Mononuclear cell (primary cell): ENCODE data around the gene HGD. TPM values are rescaled to one million over a fixed set of nuclear protein-coding genes. Genes with fewer than 3 reads are reported as not detected.
"Not testable (repeated sequence)": the region's sequence is repeated elsewhere in the genome, so short reads cannot be mapped to it uniquely, and the experiment has no call there.

Experiments used
- H3K27me3 ChIP-seq: 2 replicates; pipeline ENCODE4 v1.6.0; 2011; ENCODE audit warnings: low read length, control low read depth; ENCODE audit not compliant: insufficient read depth
- H3K4me1 ChIP-seq: 2 replicates; pipeline ENCODE4 v1.5.1; 2011; ENCODE audit warnings: mild to moderate bottlenecking, low read length, control low read depth; ENCODE audit not compliant: insufficient read depth
- H3K4me3 ChIP-seq: 2 replicates; pipeline ENCODE4 v1.5.1; 2011; ENCODE audit warnings: mild to moderate bottlenecking, low read length, moderate library complexity
- H3K9me3 ChIP-seq: 2 replicates; pipeline ENCODE4 v1.5.1; 2011; ENCODE audit warnings: low read depth, mild to moderate bottlenecking, control low read depth, low read length
- total RNA-seq: library from RNA; depleted of rRNA; stranded (reverse); fragments of >200 nt; gene quantifications from one replicate; pipeline ENCODE4 v1.2.3, GENCODE V29; 2012

HGD gene
- total RNA-seq, 1 donor: 6.7 TPM

DNA sequence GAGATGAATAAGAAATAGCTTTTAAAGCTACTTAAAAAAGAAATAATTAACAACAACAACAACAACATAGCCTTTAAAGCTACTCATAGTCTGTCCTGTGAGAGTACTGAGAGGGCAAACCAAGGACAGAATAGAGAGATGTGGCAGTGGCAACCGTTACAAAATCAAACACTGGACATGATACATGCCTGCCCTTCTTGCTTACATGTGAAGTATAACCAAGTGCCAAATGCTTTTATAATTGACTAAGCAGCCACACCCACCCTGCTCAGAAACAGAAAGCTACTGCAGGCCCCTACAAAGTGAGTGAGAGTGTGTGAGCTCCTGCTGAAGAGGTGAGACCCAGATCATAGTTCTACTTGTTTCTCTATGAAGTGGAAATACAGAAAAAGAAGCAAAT, 47.5 kb downstream of the HGD start:
- Histone ChIP-seq H3K9me3 (no peaks in the 10 kb centered on the region), H3K4me3 (no peak overlapping the region), H3K4me1 (no peaks in the 10 kb centered on the region), H3K27me3 (no peaks in the 10 kb centered on the region)

DNA sequence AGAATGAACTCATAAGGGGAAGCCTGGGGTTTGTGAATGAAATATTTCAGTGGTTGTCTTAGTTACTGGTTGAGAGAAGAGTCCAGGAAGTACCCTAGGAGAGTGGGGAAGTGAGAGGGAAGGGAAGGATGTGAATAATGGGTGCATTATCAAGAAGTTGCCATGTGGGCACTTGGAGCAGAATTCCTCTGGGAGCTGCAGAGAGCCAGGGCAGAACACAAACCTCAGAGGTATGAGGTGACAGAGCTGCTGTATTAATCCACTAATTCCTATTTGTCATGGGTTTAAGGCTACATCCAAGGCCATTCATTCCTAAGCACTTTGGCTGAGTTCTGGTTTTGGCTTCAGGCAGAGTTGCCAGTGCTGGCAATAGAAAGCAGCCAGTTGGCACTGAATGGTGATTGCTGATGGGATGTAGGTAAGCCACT, 56.9 kb downstream of the HGD start:
- no peaks in the 10 kb centered on the region for H3K27me3 ChIP-seq
- no peak overlapping the region for H3K4me3 ChIP-seq
- no peaks in the 10 kb centered on the region for H3K4me1 ChIP-seq
- peaks cover 10% of the 10 kb centered on the region for H3K9me3 ChIP-seq

DNA sequence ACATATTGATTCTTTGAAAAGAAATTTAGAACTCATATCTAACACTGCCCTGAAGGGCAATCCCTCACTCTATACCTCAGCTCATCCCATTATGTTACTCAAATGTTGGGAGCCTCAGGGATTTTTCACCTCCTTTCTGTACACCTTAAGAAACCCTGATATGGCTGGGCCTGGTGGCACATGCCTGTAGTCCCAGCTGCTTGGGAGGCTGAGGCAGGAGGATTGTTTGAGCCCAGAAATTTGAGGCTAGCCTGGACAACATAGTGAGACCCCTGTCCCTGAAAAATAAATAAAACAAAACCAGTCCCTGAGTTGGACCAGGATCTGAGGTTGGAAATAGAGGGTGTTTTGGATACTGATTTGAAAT, 58.3 kb downstream of the HGD start:
- Histone ChIP-seq H3K4me3 (no peak overlapping the region), H3K4me1 (no peaks in the 10 kb centered on the region), H3K9me3 (peaks cover 10% of the 10 kb centered on the region), H3K27me3 (no peaks in the 10 kb centered on the region)

DNA sequence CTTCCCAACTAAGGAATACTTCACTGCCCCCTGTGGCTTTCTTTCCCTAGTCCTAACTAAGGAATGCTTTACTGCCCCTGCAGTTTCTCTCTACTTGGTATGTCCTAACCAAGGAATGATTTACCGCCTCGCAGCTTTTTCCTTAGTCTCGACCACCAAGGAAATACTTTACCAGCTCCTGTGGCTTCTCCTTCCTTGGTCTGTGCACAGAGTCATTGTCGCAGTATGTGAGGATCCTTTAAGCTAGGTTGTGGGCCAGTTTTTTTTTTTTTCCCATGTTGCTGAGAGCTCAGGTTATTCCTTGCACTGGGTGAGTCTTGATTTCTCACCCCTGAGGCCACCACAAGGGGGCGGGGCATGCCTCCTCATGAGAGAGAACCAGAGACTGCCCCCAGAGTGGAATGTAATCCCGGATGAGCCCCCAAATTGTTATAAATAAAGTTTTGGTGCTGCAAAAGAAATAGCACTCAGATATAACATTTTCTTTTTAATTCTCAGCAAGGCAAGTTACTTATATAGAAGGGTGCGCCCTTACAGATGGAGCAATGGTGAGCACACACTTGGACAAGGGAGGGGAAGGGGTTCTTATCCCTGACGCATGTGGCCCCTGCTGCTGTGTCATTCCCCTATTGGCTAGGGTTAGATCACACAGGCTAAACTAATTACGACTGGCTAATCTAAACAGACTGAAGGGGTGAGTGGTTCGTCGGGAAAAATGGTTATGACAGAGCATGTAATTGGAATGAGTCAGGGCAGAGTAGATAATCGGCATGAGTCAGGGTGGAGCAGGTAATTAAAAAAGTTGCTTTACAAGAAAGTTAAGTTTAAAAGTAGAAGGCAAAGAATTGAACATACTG, 58.9 kb downstream of the HGD start:
- no peaks in the 10 kb centered on the region for H3K27me3 ChIP-seq
- H3K9me3 ChIP-seq: peaks cover 10% of the 10 kb centered on the region
- no peaks in the 10 kb centered on the region for H3K4me1 ChIP-seq
- H3K4me3 ChIP-seq: no peak overlapping the region

DNA sequence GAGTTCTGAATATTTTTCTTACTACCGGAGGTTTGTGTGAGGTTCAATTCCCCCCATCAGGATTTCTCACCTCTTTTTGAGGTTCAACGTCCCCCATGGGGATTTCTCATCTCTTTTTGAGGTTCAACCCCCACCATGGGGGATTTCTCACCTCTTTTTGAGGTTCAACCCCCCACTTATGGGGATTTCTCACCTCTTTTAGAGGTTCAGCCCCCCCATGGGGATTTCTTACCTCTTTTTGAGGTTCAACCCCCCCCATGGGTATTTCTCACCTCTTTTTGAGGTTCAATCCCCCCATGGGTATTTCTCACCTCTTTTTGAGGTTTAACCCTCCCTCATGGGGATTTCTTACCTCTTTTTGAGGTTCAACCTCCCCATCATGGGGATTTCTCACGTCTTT, 59.6 kb downstream of the HGD start:
- Histone ChIP-seq H3K9me3 (peaks cover 10% of the 10 kb centered on the region), H3K4me1 (no peaks in the 10 kb centered on the region), H3K27me3 (no peaks in the 10 kb centered on the region), H3K4me3 (no peak overlapping the region)

DNA sequence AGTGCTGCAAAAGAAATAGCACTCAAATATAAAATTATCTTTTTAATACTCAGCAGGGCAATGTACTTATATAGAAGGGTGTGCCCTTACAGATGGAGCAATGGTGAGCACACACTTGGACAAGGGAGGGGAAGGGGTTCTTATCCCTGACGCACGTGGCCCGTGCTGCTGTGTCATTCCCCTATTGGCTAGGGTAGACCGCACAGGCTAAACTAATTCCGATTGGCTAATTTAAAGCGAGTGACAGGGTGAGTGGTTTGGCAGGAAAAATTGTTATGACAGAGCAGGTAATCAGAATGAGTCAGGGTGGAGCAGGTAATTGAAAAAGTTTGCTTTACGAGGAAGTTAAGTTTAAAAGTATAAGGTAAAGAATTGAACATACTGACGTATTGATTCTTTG, 65.3 kb downstream of the HGD start:
- H3K27me3 ChIP-seq, H3K4me3 ChIP-seq, H3K9me3 ChIP-seq, H3K4me1 ChIP-seq: not testable (repeated sequence)

DNA sequence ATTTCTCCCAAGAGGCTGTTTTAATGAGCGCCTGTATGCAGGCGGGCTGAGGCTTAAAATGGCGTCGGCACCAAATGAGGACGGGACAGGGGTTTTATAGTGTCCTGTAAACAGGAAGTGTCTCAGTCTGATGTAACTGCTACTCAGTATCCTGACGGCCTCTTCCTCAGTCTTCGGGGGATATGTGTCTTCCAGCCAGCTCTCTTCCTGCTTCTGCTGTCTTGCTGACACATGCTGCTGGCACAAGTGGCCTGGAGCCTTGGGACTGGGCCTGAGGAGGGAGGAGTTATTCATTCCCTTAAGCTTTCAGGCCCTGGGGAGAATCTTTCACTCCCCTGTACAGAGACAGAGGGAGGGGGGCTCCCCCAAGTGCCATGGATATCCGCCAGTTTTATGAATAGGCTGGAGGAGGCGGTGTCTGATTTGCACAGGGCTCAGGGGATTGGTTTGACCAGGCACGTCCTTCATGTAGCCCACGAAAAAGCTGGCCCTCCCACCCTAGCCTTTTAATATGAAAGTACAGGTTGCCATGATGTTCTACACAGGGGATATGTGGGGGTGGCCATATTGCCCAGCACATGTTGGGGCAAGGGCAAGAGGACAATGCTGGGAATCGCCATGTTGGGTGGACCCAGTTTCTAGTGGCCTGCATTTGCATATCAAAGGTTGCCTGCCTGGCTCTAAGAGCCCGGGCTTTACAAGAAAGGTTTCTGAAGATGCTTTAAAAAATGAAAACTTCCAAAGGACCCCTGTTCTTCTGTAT, 66.0 kb downstream of the HGD start:
- no peaks in the 10 kb centered on the region for H3K9me3 ChIP-seq
- H3K4me3 ChIP-seq: no peak overlapping the region
- no peaks in the 10 kb centered on the region for H3K4me1 ChIP-seq
- H3K27me3 ChIP-seq: no peaks in the 10 kb centered on the region

DNA sequence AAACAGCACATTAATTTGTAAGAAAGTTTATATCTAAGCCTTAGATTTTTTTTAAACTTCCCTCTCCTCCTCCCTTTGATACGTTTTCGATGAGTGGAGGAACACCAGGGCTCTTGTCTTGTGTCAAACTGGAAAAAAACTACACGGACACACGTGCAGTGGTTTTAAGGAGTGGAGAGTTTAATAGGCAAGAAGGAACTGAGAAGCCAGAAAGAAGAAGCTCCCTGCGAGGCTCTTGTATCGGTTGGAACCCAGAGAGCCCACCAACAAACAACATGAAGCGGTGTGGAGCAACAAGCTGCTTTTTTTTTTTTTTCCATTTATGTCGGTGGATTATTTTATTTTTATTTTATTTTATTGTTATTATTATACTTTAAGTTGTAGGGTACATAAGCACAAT, 67.3 kb downstream of the HGD start:
- no peak overlapping the region for H3K4me3 ChIP-seq
- no peaks in the 10 kb centered on the region for H3K4me1 ChIP-seq
- no peaks in the 10 kb centered on the region for H3K9me3 ChIP-seq
- no peaks in the 10 kb centered on the region for H3K27me3 ChIP-seq

DNA sequence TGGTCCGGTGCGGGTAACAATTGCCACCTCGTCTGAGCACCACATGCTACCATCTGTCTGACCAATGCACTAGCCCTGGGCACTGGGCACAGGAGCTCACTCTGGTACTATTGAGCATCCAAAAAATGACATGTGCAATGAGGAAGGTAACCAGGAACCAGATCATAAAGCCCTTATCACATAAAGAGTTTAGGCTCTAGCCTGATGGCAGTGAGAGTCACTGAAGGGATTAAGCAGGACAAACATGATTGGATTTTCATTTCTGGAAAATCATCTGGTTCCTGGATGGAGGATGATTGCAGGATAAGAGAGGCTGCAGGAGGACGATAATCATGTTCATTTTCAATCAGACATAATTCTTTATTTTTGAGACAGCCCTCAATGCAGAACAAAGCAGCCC, 73.5 kb downstream of the HGD start:
- no peaks in the 10 kb centered on the region for H3K27me3 ChIP-seq
- H3K4me3 ChIP-seq: no peak overlapping the region
- no peaks in the 10 kb centered on the region for H3K9me3 ChIP-seq
- H3K4me1 ChIP-seq: no peaks in the 10 kb centered on the region

DNA sequence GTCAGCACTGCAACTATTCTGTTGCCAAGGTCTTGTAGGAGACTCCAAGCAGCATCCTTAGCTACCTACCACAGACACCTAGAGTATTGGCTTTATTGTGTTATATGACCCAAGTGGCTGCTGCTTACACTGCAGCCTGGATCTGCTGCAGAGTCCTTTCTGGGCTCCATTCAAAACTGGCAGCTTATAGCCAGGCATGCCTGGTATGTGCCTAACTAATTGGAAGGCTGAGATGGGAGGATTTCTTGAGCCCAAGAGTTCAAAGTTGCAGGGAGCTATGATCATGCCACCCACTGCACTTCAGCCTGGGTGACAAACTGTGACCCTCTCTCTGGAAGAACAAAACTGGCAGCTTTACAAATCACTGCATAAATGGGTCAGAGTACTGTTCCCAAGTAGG, 77.3 kb downstream of the HGD start:
- H3K27me3 ChIP-seq: no peaks in the 10 kb centered on the region
- no peak overlapping the region for H3K4me3 ChIP-seq
- H3K4me1 ChIP-seq: no peaks in the 10 kb centered on the region
- H3K9me3 ChIP-seq: no peaks in the 10 kb centered on the region

DNA sequence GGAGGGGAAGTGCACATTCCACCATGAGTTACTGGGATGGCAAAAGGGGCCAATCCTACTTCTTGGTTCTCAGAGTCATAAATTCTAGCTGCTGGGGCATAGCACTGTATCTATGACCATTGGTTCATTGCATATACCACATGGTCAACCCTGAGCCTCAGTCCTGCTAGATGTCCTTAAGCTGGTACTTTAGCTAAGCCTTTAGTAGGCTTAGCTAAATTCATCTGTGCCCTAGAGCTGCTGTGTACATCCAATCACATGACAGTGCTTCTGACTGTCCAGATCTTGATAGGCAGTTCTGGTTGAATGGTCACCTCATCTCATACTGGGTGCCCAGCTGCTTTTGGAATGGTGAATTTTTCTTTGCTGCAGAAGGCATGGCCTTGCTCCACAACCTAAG, 77.7 kb downstream of the HGD start:
- Histone ChIP-seq H3K9me3 (no peaks in the 10 kb centered on the region), H3K27me3 (no peaks in the 10 kb centered on the region), H3K4me3 (no peak overlapping the region), H3K4me1 (peaks cover 3% of the 10 kb centered on the region)

DNA sequence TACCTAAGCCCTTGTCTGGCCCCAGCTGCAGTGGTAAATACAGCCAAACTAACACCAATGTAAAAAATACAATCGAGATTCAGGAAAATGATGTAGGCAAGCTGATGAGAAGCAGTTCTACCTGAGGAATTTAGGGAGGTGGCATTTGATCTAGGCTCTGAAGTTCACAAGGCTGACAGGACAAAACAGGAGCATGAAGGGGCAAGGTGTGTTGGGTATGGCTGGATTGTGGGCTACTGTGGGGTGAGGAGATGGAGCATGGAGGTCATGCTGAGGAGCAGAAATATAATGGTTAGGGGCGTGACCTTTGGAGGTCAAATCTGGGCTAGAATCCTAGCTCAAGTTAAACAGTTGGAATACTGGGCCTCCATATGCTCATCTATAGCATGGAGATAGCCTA, 79.4 kb downstream of the HGD start:
- Histone ChIP-seq H3K4me1 (peaks cover 17% of the 10 kb centered on the region), H3K4me3 (no peak overlapping the region), H3K27me3 (no peaks in the 10 kb centered on the region), H3K9me3 (no peaks in the 10 kb centered on the region)

DNA sequence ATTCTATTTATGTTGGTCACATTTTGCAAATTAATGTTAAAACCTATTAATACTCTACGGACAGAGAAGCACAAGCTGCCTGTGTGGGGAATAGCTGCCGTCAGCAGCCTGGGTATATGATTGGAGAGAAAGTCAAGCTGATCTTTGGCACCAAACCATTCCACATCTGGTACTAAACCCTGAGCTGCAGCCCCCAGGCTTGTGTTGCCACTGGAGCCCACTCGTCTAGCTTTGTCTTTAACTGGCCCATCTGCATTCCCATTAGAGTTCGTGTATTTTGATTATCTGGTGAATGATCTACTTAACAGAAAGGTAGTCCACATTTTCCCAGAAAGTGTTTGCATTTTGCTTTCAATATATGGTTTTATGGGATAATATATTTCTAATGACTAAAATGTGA, 80.5 kb downstream of the HGD start:
- no peaks in the 10 kb centered on the region for H3K27me3 ChIP-seq
- no peak overlapping the region for H3K4me3 ChIP-seq
- H3K4me1 ChIP-seq: peaks cover 25% of the 10 kb centered on the region
- no peaks in the 10 kb centered on the region for H3K9me3 ChIP-seq

DNA sequence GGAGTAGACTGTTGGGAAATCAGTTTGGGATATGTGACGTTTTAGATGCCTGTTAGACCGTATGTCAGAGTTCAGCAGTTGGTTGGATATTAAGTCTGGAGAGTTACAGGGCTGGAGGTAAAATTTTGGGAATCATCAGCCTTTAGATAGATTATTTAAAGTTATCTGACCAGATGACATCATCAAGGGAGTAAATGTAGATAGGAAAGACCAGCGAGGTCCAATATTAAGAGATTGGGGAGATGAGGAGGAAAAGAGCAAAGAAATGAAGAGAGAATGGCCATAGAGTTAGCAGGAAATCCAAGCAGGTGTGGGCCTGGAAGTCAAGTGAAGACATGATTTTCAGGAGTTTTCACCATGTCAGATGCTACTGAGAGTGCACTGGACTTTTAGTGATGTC, 82.8 kb downstream of the HGD start:
- Histone ChIP-seq H3K4me1 (peaks cover 25% of the 10 kb centered on the region), H3K4me3 (no peak overlapping the region), H3K9me3 (no peaks in the 10 kb centered on the region), H3K27me3 (no peaks in the 10 kb centered on the region)

DNA sequence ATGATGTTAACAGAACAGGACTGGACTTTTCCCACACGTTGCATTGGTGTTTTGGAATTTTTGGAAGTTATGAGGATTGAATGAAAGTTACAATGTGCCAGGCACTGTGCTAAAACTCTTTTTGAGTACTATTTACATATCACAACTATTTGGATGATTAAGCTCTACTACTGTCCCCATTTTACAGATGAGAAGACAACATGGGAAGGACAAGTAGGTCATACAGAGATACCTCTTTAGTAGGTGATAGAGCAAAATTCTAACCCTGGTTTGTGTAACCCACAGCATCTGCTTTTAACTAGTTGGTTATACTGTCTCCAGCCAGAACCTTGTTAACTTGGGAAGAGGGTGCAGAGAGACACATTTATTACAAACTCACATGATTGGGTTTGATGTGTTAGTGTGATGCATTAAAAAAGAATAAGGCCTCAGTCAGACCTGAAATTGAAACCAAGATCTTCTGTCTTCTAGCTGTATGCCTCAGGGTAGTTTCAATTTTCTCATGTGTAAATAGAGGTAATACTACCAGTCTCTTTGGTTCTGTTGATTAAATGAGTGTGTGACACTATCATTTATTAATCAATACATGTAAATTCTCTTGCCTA, 84.5 kb downstream of the HGD start:
- H3K4me1 ChIP-seq: peaks cover 25% of the 10 kb centered on the region
- no peaks in the 10 kb centered on the region for H3K27me3 ChIP-seq
- H3K9me3 ChIP-seq: no peaks in the 10 kb centered on the region
- no peak overlapping the region for H3K4me3 ChIP-seq
